Duodenal mucosa (tissue), 2 donors: Measurements from ENCODE around the gene TMOD3.

Source experiments
- H3K27ac ChIP-seq: one replicate; pipeline ENCODE4 v1.7.0; 2013; ENCODE audit warnings: low read depth, low read length
- H3K27me3 ChIP-seq, 2 donors: one replicate each; pipeline ENCODE4 v1.7.0; 2013; ENCODE audit warnings: low read length in 2 of 2, control low read depth in 1 of 2; ENCODE audit not compliant: insufficient read depth in 2 of 2, control insufficient read depth in 1 of 2
- H3K36me3 ChIP-seq, 2 donors: one replicate each; pipeline ENCODE4 v1.7.0; 2013; ENCODE audit warnings: low read length in 2 of 2, control low read depth in 1 of 2; ENCODE audit not compliant: insufficient read depth in 2 of 2, control insufficient read depth in 1 of 2
- H3K4me1 ChIP-seq, 2 donors: one replicate each; pipeline ENCODE4 v1.7.0; 2013; ENCODE audit warnings: low read length in 2 of 2, control low read depth in 1 of 2; ENCODE audit not compliant: insufficient read depth in 2 of 2, control insufficient read depth in 1 of 2
- H3K4me3 ChIP-seq, 2 donors: one replicate each; pipeline ENCODE4 v1.7.0; 2013; ENCODE audit warnings: low read length in 2 of 2, low read depth in 1 of 2
- H3K9ac ChIP-seq, 2 donors: one replicate each; pipeline ENCODE4 v1.7.0; 2013; ENCODE audit warnings: low read length in 2 of 2, low read depth in 1 of 2
- H3K9me3 ChIP-seq, 2 donors: one replicate each; pipeline ENCODE4 v1.7.0; 2013; ENCODE audit warnings: low read length in 2 of 2, control low read depth in 1 of 2; ENCODE audit not compliant: control insufficient read depth in 1 of 2

TMOD3 gene

GRCh38 chr15:51842852-51843737, 13.6 kb downstream of the TMOD3 start:
- peaks cover 31 to 53% of the 10 kb centered on the region in 2 donors for H3K4me1 ChIP-seq
- no peak overlapping the region for H3K4me3 ChIP-seq
- H3K27ac ChIP-seq = no peak overlapping the region

GRCh38 chr15:51844747-51845426, 15.4 kb downstream of the TMOD3 start:
- Histone ChIP-seq H3K27ac (no peak overlapping the region), H3K9ac (no peak overlapping the region), H3K27me3 (no peaks in the 10 kb centered on the region), H3K9me3 (no peaks in the 10 kb centered on the region), H3K4me3 (no peak overlapping the region), H3K36me3 (no peaks in the 10 kb centered on the region), H3K4me1 (peaks cover 31 to 47% of the 10 kb centered on the region in 2 donors)

More at GRCh38 chr15:51842852-51843737, 13.6 kb downstream of the TMOD3 start:
- no peaks in the 10 kb centered on the region for H3K27me3 ChIP-seq
- H3K36me3 ChIP-seq = no peaks in the 10 kb centered on the region
- no peaks in the 10 kb centered on the region for H3K9me3 ChIP-seq
- no peak overlapping the region for H3K9ac ChIP-seq

GRCh38 chr15:51846066-51846462, 16.6 kb downstream of the TMOD3 start:
- Histone ChIP-seq H3K4me1 (peaks cover 31 to 41% of the 10 kb centered on the region in 2 donors), H3K4me3 (no peak overlapping the region), H3K9ac (no peak overlapping the region), H3K27me3 (no peaks in the 10 kb centered on the region), H3K9me3 (no peaks in the 10 kb centered on the region), H3K36me3 (no peaks in the 10 kb centered on the region), H3K27ac (no peak overlapping the region)

DNA sequence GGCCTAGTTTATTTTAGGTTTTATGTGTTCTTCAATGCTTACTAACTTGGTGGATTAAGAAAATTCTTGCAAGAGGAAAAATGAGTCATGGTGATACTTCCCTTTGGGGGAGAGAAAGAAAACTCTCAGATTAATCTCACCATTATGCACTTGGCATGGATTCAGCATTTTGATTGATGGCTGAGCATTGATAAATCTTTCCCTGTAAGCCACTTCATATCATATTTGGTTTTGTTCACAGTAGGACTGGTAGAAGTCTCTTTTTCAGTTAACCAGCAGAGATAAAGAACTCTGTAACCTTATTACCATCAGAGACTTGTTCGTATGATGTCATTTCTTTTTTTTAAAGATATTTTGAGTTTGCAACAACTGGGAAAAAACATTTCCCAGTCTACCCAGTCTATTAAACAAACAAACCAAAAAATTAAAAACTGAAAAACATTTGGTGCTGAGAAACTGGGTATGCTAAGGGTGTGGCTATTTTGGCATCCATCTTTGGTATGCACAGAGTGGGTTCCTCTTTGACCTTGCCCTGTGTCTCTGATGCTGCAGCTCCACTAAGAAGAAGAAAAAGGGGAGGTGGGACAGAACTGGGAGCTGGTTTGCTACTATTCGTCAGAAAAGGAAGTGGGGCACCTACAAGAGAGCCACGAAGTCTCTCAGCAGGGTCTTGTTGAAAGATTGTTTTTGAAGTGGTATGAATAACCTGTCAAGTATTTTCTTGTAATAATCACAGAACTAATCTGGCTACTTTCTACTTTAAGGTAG, 17.2 kb downstream of the TMOD3 start:
- Histone ChIP-seq H3K36me3 (no peaks in the 10 kb centered on the region), H3K27ac (peak overlapping the region; percentile 39), H3K4me1 (peaks cover 31 to 40% of the 10 kb centered on the region in 2 donors), H3K9me3 (no peaks in the 10 kb centered on the region), H3K9ac (no peak overlapping the region), H3K27me3 (no peaks in the 10 kb centered on the region), H3K4me3 (no peak overlapping the region)

- Histone ChIP-seq H3K4me1 (peaks cover 10 to 21% of the 10 kb centered on the region in 2 donors), H3K27me3 (no peaks in the 10 kb centered on the region), H3K4me3 (no peak overlapping the region), H3K9ac (no peak overlapping the region), H3K36me3 (no peaks in the 10 kb centered on the region), H3K27ac (no peak overlapping the region), H3K9me3 (no peaks in the 10 kb centered on the region)
Observed at GRCh38 chr15:51848811-51849210, 19.4 kb downstream of the TMOD3 start.

DNA sequence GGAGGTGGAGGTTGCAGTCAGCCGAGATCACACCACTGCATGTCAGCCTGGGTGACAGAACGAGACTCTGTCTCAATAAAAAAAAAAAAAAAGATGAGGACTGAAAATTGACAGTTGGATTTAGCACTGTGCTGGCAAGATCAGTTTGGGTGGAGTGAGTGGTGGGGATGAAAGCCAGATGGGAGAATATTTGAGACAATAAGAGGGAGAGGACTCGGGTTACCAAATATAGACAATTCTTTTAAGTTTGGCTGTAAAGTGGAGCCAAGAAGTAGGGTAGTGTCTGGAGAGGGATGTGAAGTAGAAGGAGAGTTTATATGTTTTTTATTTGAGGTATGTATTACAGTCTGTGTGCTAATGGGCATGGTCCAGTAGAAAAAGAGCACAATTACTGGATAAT, 20.4 kb downstream of the TMOD3 start:
- no peaks in the 10 kb centered on the region for H3K27me3 ChIP-seq
- H3K27ac ChIP-seq = no peak overlapping the region

GRCh38 chr15:51853998-51854397, 24.5 kb downstream of the TMOD3 start:
- no peak overlapping the region for H3K27ac ChIP-seq
- H3K27me3 ChIP-seq = no peaks in the 10 kb centered on the region
- peaks cover 0 to 6% of the 10 kb centered on the region in 2 donors for H3K4me1 ChIP-seq
- H3K9ac ChIP-seq = no peak overlapping the region
- no peaks in the 10 kb centered on the region for H3K36me3 ChIP-seq
- no peaks in the 10 kb centered on the region for H3K9me3 ChIP-seq
- H3K4me3 ChIP-seq = no peak overlapping the region

More for the DNA sequence above, 20.4 kb downstream of the TMOD3 start:
- no peak overlapping the region for H3K4me3 ChIP-seq
- H3K9me3 ChIP-seq = no peaks in the 10 kb centered on the region
- no peaks in the 10 kb centered on the region for H3K36me3 ChIP-seq
- H3K9ac ChIP-seq = no peak overlapping the region
- peaks cover 8 to 14% of the 10 kb centered on the region in 2 donors for H3K4me1 ChIP-seq

- no peaks in the 10 kb centered on the region for H3K9me3 ChIP-seq
- H3K27ac ChIP-seq = no peak overlapping the region
- H3K9ac ChIP-seq = no peak overlapping the region
- H3K4me1 ChIP-seq = peaks cover 0 to 6% of the 10 kb centered on the region in 2 donors
- no peak overlapping the region for H3K4me3 ChIP-seq
- H3K36me3 ChIP-seq = no peaks in the 10 kb centered on the region
- H3K27me3 ChIP-seq = no peaks in the 10 kb centered on the region
Observed at GRCh38 chr15:51855612-51856011, 26.2 kb downstream of the TMOD3 start.

- Histone ChIP-seq H3K27ac (no peak overlapping the region), H3K27me3 (no peaks in the 10 kb centered on the region), H3K4me3 (no peak overlapping the region), H3K9ac (no peak overlapping the region), H3K9me3 (no peaks in the 10 kb centered on the region), H3K36me3 (peaks cover 0 to 4% of the 10 kb centered on the region in 2 donors), H3K4me1 (peaks cover 0 to 6% of the 10 kb centered on the region in 2 donors)
Observed at GRCh38 chr15:51856714-51857380, 27.4 kb downstream of the TMOD3 start.
